Gastroesophageal sphincter (tissue), 3 donors: ENCODE measurements around the gene KANSL1L.

Experiments
- CTCF ChIP-seq, 4 experiments: fragments of 200-600 bp in 2 of 4; fragments of 450-650 bp in 2 of 4; sonication (generic) in 1 of 4; IDR thresholded peaks; one replicate each; pipeline ENCODE4 v1.5.1; 2017 to 2019; ENCODE audit warnings: antibody characterized with exemption in 4 of 4, mild to moderate bottlenecking in 2 of 4, moderate library complexity in 2 of 4
- POLR2A ChIP-seq, 2 donors: fragments of 450-650 bp; IDR thresholded peaks; one replicate each; pipeline ENCODE4 v1.6.1; 2017; ENCODE audit warnings: antibody characterized with exemption in 2 of 2, mild to moderate bottlenecking in 2 of 2, moderate library complexity in 1 of 2
- POLR2AphosphoS5 ChIP-seq: sonication (generic); formaldehyde crosslinking; IDR thresholded peaks from one replicate; pipeline ENCODE4 v1.6.1; 2017; ENCODE audit warnings: antibody characterized with exemption

GRCh38 chr2:210174086-210174485, 2.9 kb upstream of the KANSL1L start:
- no peak for TF ChIP-seq CTCF (IDR thresholded peaks at IDR 0.05)
- TF ChIP-seq POLR2AphosphoS5 = no peak
- no peak for TF ChIP-seq POLR2A (IDR thresholded peaks at IDR 0.05)
